Stimulated activated CD4-positive, alpha-beta T cell treated with anti-CD3 and anti-CD28 coated beads, Interleukin-15, amount 100 ng/mL, for 48 hours (primary cell): ENCODE results near the gene TDRD10.

ENCODE experiments used
- DNase-seq, 2 donors: peaks; one replicate each; pipeline ENCODE4 v3.0.0-alpha.2; 2020; ENCODE audit warnings: low read depth in 2 of 2

Gene TDRD10

GRCh38 chr1:154502066-154502743, at the start of gene TDRD10, which contains the start of gene SHE:
TSS of gene TDRD10 (plus strand) at chr1:154502219. CDS start at chr1:154506904, 4,685 bp downstream.
TSS of gene SHE (minus strand) at chr1:154502412. CDS start at chr1:154502026, 386 bp downstream.
- no peak for DNase-seq

- no peak for DNase-seq
Observed at GRCh38 chr1:154453161-154453560, 48.9 kb upstream of the TDRD10 start.

GRCh38 chr1:154453574-154454352, 48.3 kb upstream of the TDRD10 start:
- DNase-seq: no peak

GRCh38 chr1:154454386-154455120, 47.5 kb upstream of the TDRD10 start:
- no peak for DNase-seq

- no peak for DNase-seq
Observed at GRCh38 chr1:154456631-154457030, 45.4 kb upstream of the TDRD10 start.

- no peak for DNase-seq
Observed at GRCh38 chr1:154459080-154459479, 42.9 kb upstream of the TDRD10 start.

GRCh38 chr1:154460695-154461260, 41.2 kb upstream of the TDRD10 start:
- no peak for DNase-seq

- peak; percentile 61 to 69 for DNase-seq
Observed at GRCh38 chr1:154463512-154463990, 38.5 kb upstream of the TDRD10 start.

- DNase-seq: no peak
Observed at GRCh38 chr1:154465621-154466195, 36.3 kb upstream of the TDRD10 start.

- DNase-seq: no peak
Observed at GRCh38 chr1:154466206-154466605, 35.8 kb upstream of the TDRD10 start.

GRCh38 chr1:154466921-154467417, 35.0 kb upstream of the TDRD10 start:
- DNase-seq: no peak

GRCh38 chr1:154467434-154468102, 34.5 kb upstream of the TDRD10 start:
- no peak for DNase-seq

GRCh38 chr1:154468535-154469250, 33.3 kb upstream of the TDRD10 start:
- no peak for DNase-seq

- no peak for DNase-seq
Observed at GRCh38 chr1:154469844-154470560, 32.0 kb upstream of the TDRD10 start.

GRCh38 chr1:154471304-154471703, 30.7 kb upstream of the TDRD10 start:
- DNase-seq: no peak

- no peak for DNase-seq
Observed at GRCh38 chr1:154474802-154475201, 27.2 kb upstream of the TDRD10 start.

- no peak for DNase-seq
Observed at GRCh38 chr1:154476791-154477190, 25.2 kb upstream of the TDRD10 start.

GRCh38 chr1:154478013-154478412, 24.0 kb upstream of the TDRD10 start:
- DNase-seq: no peak

- no peak for DNase-seq
Observed at GRCh38 chr1:154478639-154479038, 23.4 kb upstream of the TDRD10 start.
